GM12872 (cell line): Measurements from ENCODE around the gene GAB2.

ENCODE experiments used
- TF ChIP-seq, protein P1 (sequence below): IDR thresholded peaks from 3 replicates; pipeline ENCODE4 v1.5.1; 2011; ENCODE audit warnings: low read depth, mild to moderate bottlenecking, low read length, moderate library complexity; ENCODE audit not compliant: insufficient read depth

Gene GAB2

DNA sequence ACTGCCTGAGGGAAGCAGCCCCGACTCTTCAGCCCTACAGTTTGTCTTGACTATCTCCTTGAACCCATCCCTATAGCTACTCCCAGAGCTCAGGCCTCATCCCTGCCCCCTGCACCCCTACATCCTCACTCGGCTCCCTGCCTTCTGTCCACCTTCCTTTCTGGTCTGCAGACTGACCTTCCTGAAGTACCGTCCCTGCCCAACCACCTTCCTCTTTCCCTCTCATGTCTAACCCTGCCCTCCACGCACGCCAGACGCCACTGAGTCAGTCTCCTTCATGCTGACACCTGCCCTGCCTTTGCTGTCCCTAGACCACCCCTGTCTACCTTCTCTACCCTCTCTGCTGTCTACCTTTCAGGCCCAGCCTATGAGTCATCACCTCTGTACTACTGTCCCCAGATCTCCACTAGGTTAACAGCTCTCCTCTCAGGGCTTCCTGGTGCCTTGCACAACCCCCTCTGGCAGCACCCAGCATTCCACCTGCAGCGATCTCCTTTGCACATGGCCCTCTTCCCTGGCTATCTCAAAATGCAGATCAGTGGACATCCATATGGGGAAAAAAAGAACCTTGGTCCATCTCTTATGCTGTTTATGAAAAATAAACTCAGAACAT lies 238.1 kb downstream of the GAB2 start:
- TF ChIP-seq, protein P1, sequence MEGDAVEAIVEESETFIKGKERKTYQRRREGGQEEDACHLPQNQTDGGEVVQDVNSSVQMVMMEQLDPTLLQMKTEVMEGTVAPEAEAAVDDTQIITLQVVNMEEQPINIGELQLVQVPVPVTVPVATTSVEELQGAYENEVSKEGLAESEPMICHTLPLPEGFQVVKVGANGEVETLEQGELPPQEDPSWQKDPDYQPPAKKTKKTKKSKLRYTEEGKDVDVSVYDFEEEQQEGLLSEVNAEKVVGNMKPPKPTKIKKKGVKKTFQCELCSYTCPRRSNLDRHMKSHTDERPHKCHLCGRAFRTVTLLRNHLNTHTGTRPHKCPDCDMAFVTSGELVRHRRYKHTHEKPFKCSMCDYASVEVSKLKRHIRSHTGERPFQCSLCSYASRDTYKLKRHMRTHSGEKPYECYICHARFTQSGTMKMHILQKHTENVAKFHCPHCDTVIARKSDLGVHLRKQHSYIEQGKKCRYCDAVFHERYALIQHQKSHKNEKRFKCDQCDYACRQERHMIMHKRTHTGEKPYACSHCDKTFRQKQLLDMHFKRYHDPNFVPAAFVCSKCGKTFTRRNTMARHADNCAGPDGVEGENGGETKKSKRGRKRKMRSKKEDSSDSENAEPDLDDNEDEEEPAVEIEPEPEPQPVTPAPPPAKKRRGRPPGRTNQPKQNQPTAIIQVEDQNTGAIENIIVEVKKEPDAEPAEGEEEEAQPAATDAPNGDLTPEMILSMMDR, result no peak

GRCh38 chr11:78177216-78177615 lies 240.4 kb downstream of the GAB2 start:
- TF ChIP-seq, protein P1, result no peak

DNA sequence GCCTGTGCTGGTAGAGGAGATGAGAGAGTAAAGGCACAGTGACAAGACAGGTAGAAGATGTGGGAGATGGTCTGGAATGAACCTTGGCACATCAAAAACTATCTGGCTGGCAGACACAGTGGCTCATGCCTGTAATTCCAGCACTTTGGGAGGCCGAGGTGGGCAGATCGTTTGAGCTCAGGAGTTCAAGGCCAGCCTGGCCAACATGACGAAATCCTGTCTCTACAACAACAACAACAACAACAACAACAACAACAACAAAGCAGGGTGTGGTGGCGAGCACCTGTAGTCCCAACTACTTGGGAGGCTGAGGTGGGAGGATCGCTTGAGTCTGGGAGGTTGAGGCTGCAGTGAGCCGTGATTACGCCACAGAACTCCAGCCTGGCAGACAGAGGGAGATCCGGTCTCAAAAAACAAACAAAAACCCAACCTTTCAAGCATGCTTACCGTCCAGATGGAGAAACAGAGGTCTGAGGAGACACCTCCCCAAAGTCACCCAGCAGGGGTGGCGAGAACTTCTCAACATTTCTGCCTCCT lies 240.9 kb downstream of the GAB2 start:
- TF ChIP-seq, protein P1, result no peak

GRCh38 chr11:78171951-78172350 lies 245.7 kb downstream of the GAB2 start:
- TF ChIP-seq, protein P1, result no peak

DNA sequence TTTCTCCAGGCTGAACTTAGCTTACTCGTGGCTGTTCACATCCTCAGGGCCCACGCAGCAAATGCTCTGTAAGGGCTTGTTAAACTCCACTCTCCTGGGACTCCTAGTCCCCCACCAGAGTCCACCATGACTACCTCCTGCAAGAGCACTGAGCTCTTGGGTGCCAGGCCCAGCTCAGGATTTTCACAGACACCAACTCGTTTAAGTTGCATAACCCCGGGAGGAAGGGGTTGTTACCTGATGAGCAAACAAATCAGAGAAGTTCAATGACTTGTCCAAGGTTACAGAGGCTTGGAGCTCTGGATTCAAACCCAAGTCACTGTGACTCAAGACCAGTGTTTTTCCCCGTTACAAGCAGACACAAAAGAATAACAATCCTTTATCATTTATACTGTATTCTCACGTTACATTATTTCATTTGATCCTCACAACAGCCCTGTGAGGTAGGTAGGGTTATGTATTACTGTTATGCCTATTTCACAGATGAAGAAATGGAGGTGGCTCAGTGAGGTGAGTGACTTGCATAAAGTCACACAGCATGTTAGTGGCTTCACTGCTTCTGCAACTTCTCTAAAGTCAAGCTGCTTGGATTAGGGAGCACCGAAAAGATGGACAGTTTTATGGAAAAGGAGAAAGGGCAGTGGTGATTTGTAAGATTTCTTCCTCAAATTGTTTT lies 246.6 kb downstream of the GAB2 start:
- TF ChIP-seq, protein P1, result no peak

DNA sequence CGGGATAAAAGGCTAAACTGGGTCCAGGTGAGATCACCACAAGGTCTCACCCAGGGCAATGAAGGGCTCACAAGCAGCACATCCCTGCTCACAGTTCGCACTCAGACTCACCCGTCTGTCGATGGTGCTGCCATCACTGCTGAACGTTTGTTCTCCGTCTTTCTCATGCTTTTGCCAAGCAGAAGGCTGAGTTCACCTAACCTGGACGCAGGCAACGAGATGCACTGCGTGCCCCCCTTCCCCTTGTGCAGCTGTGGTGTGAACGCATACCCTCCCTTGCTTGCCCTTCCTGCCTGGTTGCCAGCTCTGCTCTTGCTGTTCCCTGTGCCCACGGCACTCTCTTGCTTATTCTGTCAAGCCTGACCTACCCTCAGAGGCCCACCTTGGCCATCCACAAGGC lies 247.2 kb downstream of the GAB2 start:
- TF ChIP-seq, protein P1, result no peak

GRCh38 chr11:78168539-78169477 lies 248.8 kb downstream of the GAB2 start:
- TF ChIP-seq, protein P1, result no peak
